Measurements from ENCODE around the gene CHST2.

Gene CHST2

GRCh38 chr3:143098032-143098764, 21.4 kb upstream of the CHST2 start:
- no peak for DNase-seq

DNA sequence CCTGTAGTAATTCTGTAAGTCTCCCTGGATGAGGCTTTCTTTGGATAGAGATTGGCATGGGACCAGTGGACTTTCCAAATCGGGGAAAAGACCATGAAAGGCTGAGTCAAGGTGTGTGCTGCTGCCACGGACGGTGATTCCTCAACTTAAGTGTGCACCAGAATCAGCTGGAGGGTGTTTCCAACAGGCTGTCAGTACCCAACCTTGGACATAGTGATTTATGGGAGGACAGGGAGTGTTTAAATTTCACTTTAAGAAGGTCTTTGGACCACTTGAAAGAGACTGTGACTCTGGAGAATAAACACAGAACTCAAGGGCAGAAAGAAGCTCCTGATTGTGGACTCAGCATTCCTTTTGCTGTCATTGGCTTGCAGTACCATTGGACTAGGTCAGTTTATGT, 20.4 kb upstream of the CHST2 start:
- no peak for DNase-seq

DNA sequence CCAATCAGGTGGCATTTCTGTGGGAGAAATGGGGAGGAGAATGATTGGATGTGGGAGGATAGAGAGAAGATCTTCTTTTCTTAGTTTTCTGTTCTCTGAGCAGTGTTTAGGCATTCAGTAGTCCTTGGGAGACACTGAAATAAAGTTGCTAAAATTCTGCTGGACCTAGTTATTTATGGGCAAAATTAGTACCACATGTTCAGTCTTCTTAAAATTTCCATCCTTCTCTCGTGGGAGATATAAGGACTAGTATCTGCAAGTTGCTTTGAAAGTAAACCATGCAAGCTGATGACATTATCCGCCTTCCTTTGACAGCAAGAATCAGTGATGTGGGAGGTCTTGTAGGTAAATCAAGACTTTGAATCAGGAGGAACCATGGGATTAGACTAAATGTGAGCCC, 19.9 kb upstream of the CHST2 start:
- DNase-seq: no peak

- DNase-seq: no peak
Measured at GRCh38 chr3:143100451-143100850, 19.1 kb upstream of the CHST2 start.

DNA sequence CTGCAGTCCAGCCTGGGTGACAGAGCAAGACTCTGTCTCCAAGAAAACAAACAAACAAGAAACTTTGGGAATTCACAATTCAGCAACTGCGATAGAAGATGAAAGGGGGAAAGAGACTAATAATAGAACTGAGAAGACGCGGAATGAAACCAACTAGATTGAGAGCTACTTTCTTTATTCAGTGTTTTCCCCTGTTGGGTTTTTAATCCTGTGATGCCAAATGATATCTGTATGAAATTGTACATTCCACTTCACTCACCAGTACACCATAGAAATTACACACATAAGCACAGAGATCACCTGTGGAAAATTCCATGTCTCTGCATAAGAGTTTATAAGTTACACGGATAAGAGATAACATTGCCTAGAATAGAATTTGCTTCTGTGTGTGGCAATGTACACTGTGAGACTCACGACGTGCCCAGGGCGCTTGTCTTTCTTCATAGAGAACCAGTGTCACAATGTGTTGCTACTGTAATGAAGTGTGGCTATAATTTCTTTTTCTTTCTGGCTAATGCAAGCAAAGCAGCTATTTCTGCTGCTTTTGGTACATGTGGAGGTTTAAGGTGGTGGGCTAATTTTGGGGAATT, 17.7 kb upstream of the CHST2 start:
- no peak for DNase-seq

- DNase-seq: no peak
Measured at GRCh38 chr3:143103652-143104051, 15.9 kb upstream of the CHST2 start.

DNA sequence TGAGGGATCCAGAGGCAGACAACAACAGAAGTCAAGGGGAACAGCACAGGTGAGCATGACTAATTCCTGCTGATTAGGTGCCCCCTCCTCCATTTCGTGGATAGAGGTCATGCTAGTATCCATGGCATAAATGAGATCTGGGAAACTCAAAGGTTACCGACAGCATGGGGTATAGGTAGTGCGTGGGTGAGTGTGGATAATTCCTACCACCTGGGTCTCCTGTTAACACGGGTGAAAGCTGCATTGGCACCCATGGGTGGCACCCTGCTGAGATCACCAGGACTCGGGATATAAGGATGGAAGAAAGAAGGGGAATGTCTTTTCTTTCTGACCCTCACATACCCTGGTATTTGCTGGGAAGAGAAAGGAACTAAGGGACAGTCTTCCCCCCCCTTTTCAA, 14.4 kb upstream of the CHST2 start:
- DNase-seq: no peak

DNA sequence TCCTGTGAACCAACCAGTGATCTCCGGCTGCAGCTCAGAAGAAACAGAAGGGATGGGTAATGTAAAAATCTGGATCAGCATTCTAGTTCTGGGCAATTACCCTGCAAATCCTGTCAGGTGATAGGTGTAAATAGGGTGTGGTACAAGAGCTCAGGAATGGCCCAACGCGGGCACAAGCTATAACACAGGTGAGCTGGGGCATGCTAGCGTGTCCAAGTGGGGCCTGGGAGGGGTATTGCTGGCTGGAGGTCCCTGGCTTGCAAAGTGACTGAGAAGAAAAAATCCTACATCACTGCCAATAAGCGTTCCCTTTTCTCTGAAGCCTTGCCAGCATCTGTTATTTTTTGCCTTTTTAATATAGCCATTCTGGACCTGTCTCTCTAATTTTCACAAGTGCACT, 9.7 kb upstream of the CHST2 start:
- no peak for DNase-seq

GRCh38 chr3:143110371-143110770, 9.2 kb upstream of the CHST2 start:
- no peak for DNase-seq

- DNase-seq: no peak
Measured at GRCh38 chr3:143118630-143119008, 952 bp upstream of the CHST2 start.

- peak in 11 of 58 donors; percentile 26 to 77 (median 46) for DNase-seq
Measured at GRCh38 chr3:143119974-143120715, 574 bp downstream of the CHST2 start.

DNA sequence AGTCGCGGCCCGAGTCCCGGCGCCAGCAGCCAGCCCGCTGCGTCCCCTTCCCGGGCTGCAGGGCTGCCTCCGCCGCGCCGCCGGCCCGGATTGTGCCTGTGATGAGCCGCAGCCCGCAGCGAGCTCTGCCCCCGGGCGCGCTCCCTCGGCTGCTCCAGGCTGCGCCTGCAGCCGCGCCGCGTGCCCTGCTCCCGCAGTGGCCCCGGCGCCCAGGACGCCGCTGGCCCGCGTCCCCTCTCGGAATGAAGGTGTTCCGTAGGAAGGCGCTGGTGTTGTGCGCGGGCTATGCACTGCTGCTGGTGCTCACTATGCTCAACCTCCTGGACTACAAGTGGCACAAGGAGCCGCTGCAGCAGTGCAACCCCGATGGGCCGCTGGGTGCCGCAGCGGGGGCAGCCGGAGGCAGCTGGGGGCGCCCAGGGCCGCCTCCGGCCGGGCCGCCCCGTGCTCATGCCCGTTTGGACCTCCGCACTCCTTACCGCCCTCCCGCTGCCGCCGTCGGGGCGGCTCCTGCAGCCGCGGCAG, 1.2 kb downstream of the CHST2 start:
- DNase-seq: peak in 14 of 58 donors; percentile 9 to 44 (median 26)

DNA sequence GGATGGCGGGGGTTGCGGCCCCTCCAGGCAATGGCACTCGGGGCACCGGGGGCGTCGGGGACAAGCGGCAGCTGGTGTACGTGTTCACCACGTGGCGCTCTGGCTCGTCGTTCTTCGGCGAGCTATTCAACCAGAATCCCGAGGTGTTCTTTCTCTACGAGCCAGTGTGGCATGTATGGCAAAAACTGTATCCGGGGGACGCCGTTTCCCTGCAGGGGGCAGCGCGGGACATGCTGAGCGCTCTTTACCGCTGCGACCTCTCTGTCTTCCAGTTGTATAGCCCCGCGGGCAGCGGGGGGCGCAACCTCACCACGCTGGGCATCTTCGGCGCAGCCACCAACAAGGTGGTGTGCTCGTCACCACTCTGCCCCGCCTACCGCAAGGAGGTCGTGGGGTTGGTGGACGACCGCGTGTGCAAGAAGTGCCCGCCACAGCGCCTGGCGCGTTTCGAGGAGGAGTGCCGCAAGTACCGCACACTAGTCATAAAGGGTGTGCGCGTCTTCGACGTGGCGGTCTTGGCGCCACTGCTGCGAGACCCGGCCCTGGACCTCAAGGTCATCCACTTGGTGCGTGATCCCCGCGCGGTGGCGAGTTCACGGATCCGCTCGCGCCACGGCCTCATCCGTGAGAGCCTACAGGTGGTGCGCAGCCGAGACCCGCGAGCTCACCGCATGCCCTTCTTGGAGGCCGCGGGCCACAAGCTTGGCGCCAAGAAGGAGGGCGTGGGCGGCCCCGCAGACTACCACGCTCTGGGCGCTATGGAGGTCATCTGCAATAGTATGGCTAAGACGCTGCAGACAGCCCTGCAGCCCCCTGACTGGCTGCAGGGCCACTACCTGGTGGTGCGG, 1.9 kb downstream of the CHST2 start:
- DNase-seq: peak in 35 of 58 donors; percentile 2 to 63 (median 26)

- DNase-seq: no peak
Measured at GRCh38 chr3:143122089-143122430, 2.5 kb downstream of the CHST2 start.

DNA sequence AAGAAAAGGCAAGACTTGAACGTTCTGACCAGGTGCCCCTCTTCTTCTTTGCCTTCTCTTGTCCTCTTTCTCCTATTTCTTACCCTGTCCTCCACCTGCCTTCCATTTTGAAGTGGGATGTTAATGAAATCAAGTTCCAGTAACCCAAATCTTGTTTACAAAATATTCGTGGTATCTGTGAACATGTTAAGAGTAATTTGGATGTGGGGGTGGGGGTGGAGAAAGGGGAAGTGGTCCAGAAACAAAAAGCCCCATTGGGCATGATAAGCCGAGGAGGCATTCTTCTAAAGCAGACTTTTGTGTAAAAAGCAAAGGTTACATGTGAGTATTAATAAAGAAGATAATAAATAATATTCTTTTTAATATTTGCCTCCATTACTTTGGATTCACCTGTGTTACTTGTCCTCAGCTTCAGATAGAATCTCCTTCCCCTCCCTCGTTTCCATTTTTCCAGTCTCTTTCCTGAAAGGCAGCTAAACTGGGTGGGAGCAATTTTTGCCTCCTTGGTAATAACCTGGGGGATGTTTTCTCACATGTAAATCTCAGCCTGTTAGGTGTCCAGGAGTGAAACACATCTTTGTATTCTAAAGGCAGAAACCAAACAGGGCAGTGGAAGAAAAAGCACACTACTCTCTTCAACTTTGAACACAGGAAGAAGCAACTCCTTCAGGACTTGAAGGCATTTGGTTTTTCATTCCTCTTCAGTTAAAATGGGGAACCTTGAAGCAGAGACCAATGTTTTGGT, 3.2 kb downstream of the CHST2 start:
- DNase-seq: no peak

GRCh38 chr3:143123353-143123984, 3.9 kb downstream of the CHST2 start:
- no peak for DNase-seq

DNA sequence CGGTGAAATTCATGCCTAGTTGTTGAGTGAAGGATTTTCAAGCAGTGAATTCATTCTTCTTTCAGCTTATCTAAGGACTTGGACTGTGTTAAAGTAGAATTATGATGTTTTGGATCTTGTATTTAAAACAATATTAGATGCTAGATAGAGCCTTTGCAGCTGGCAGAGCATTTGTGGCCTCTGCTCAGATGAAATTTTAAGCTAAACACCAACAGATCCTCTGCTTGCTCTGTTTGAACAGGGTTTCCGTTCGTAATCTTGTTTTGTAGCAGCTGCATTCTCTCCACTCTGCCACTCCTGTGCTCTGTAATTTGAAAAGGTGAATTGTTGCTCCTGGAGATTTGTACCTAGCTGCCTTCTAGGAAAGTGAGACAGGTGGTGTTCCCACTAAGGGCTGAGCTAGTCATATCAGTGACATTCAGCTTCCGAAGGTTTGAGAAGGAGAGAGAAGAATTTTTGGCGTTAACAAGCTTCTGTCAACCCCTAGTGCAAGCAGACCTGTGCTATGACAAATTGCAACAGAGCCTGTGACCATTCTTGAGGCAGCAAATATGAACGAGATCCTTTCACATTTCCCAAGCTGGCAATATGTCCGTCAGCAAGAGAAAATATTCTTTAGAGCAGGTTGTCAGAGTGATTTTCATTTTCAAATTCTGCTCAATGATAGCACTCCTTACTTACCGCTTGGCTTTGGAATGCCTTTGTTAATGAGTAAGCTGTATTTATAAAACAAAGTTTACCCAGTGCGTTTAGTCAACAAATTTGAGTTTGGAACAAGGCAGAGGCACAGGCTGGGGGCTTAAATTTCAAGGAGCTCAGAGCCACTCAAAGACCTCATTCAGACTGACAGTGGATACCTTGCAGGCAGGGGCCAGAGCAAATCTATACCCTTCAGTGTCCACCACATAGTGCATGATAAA, 5.3 kb downstream of the CHST2 start:
- DNase-seq: peak in 2 of 58 donors; percentile 12 to 26

- no peak for DNase-seq
Measured at GRCh38 chr3:143127801-143128200, 8.2 kb downstream of the CHST2 start.

Measured in anterior cingulate cortex (tissue), 58 donors.